Caco-2 (cell line): ENCODE measurements around the gene SPARCL1. TPM values are rescaled to one million over a fixed set of nuclear protein-coding genes. Genes with fewer than 3 reads are reported as not detected.

ENCODE experiments used
- BruUV-seq: library from RNA; stranded (reverse); fragments of 400-500 nt; replicated peaks from 2 replicates; lab custom pipeline; 2021; lab: Mats Ljungman, UMichigan
- CTCF ChIA-PET: fragments of 300-600 bp; sonication (Branson Sonifier 250); formaldehyde crosslinking; loops from one replicate; lab custom pipeline; 2022; ENCODE audit warnings: antibody characterized with exemption; lab: Charles Lee
- POLR2A ChIA-PET: fragments of 300-600 bp; sonication (Branson Sonifier 250); formaldehyde crosslinking; loops from one replicate; lab custom pipeline; 2022; ENCODE audit warnings: antibody characterized with exemption; lab: Charles Lee
- DNase-seq, 2 experiments: peaks; one replicate each; pipeline versions ENCODE4 v3.0.0 to v3.0.0-alpha.2; 2020 to 2022
- H3K27me3 ChIP-seq: replicated peaks from 2 replicates; pipeline ENCODE4 v1.6.0; 2011; ENCODE audit warnings: low read length; ENCODE audit not compliant: control insufficient read depth, insufficient read depth
- H3K36me3 ChIP-seq: 2 replicates; pipeline ENCODE4 v1.5.1; 2011; ENCODE audit warnings: low read length; ENCODE audit not compliant: control insufficient read depth, insufficient read depth
- H3K4me1 ChIP-seq: fragments of 250-450 bp; sonication (Bioruptor Pico); 2 replicates; pipeline ENCODE4 v1.5.1; 2020; ENCODE audit warnings: mild to moderate bottlenecking
- H3K4me3 ChIP-seq: 2 replicates; pipeline ENCODE4 v1.5.1; 2011; ENCODE audit warnings: low read depth, mild to moderate bottlenecking, control low read depth, low read length
- H3K9me3 ChIP-seq: fragments of 250-450 bp; sonication (Bioruptor Pico); 2 replicates; pipeline ENCODE4 v1.5.1; 2020; ENCODE audit warnings: mild to moderate bottlenecking, moderate library complexity
- H3K27ac Mint-ChIP-seq: one replicate; pipeline ENCODE4 v1.8.0; 2022; ENCODE audit warnings: mixed read lengths; ENCODE audit not compliant: unreplicated experiment
- H3K27me3 Mint-ChIP-seq: one replicate; pipeline ENCODE4 v1.8.0; 2022; ENCODE audit warnings: mixed read lengths; ENCODE audit not compliant: insufficient read depth, unreplicated experiment
- H3K36me3 Mint-ChIP-seq: one replicate; pipeline ENCODE4 v1.8.0; 2022; ENCODE audit warnings: mild to moderate bottlenecking, mixed read lengths; ENCODE audit not compliant: insufficient read depth, unreplicated experiment
- H3K4me1 Mint-ChIP-seq: one replicate; pipeline ENCODE4 v1.8.0; 2022; ENCODE audit warnings: low read depth, mixed read lengths; ENCODE audit not compliant: unreplicated experiment
- H3K4me3 Mint-ChIP-seq: one replicate; pipeline ENCODE4 v1.8.0; 2022; ENCODE audit warnings: mild to moderate bottlenecking, moderate library complexity, mixed read lengths; ENCODE audit not compliant: unreplicated experiment
- H3K9me3 Mint-ChIP-seq: one replicate; pipeline ENCODE4 v1.8.0; 2022; ENCODE audit warnings: mixed read lengths; ENCODE audit not compliant: unreplicated experiment
- intact Hi-C: fragments of 100-400 bp; cut with micrococcal nuclease; formaldehyde crosslinking; loops from one replicate; pipeline ENCODE4 v1.10.0; 2022; ENCODE audit not compliant: unreplicated experiment
- total RNA-seq: library from RNA; stranded (reverse); gene quantifications from 2 replicates; pipeline ENCODE4 v1.2.3, GENCODE V29; 2022
- TF ChIP-seq, protein P1 (sequence below), 2 experiments: fragments of 200-600 bp in 1 of 2; IDR thresholded peaks; 1 replicate in 1 of 2; 2 replicates in 1 of 2; pipeline versions ENCODE4 v1.5.1 to v1.8.0; 2011 to 2022; ENCODE audit warnings: antibody characterized with exemption in 1 of 2, control low read depth in 1 of 2, inconsistent platforms in 1 of 2, low read depth in 1 of 2, low read length in 1 of 2, mild to moderate bottlenecking in 1 of 2, moderate library complexity in 1 of 2; ENCODE audit not compliant: insufficient read depth in 1 of 2, severe bottlenecking in 1 of 2, unreplicated experiment in 1 of 2

The SPARCL1 gene
- total RNA-seq, 1 experiment from 2014 or later: 0.18 TPM

GRCh38 chr4:87517621-87518020 lies 11.6 kb downstream of the SPARCL1 start:
- CTCF ChIA-PET: no interaction called here
- POLR2A ChIA-PET: no interaction called here
- no peak overlapping the region for H3K4me3 Mint-ChIP-seq
- H3K9me3 Mint-ChIP-seq: no peaks in the 10 kb centered on the region
- H3K4me1 Mint-ChIP-seq: no peaks in the 10 kb centered on the region
- no peak for DNase-seq
- H3K4me3 ChIP-seq: no peak overlapping the region
- intact Hi-C loops: no loop called here
- H3K36me3 Mint-ChIP-seq: no peaks in the 10 kb centered on the region
- no peaks in the 10 kb centered on the region for H3K27me3 Mint-ChIP-seq
- no peaks in the 10 kb centered on the region for H3K4me1 ChIP-seq
- TF ChIP-seq, protein P1, sequence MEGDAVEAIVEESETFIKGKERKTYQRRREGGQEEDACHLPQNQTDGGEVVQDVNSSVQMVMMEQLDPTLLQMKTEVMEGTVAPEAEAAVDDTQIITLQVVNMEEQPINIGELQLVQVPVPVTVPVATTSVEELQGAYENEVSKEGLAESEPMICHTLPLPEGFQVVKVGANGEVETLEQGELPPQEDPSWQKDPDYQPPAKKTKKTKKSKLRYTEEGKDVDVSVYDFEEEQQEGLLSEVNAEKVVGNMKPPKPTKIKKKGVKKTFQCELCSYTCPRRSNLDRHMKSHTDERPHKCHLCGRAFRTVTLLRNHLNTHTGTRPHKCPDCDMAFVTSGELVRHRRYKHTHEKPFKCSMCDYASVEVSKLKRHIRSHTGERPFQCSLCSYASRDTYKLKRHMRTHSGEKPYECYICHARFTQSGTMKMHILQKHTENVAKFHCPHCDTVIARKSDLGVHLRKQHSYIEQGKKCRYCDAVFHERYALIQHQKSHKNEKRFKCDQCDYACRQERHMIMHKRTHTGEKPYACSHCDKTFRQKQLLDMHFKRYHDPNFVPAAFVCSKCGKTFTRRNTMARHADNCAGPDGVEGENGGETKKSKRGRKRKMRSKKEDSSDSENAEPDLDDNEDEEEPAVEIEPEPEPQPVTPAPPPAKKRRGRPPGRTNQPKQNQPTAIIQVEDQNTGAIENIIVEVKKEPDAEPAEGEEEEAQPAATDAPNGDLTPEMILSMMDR (IDR thresholded peaks at IDR 0.05; ENCODE audit: insufficient read depth in 1 of 2, low read depth in 1 of 2, low read length in 1 of 2, severe bottlenecking in 1 of 2, unreplicated experiment in 1 of 2): no peak
- no peak overlapping the region for H3K27ac Mint-ChIP-seq
- H3K9me3 ChIP-seq: no peaks in the 10 kb centered on the region
- H3K36me3 ChIP-seq: no peaks in the 10 kb centered on the region
- BruUV-seq: no TSS peak
- H3K27me3 ChIP-seq: no peaks in the 10 kb centered on the region

DNA sequence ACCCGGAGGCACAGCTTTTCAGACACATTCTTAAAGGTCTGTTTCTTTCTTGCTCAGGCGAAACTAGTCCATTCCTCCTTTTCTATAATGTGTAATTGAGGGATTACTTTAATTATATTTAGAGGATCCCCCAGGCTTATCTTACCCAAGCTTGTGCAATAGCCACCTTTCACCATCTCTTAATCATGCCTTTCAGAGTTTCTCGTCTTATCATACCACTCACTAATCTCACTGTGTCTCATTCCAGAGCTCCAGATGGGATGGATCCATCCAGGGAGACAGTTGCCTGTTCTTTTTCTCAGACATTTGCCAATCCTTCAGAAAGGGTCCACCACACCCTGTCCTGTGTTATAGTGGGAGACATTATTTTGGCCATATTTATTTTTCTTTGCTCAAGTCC lies 12.5 kb downstream of the SPARCL1 start:
- H3K9me3 ChIP-seq: no peaks in the 10 kb centered on the region
- no peak overlapping the region for H3K27ac Mint-ChIP-seq
- no peaks in the 10 kb centered on the region for H3K4me1 Mint-ChIP-seq
- H3K27me3 Mint-ChIP-seq: peaks cover 2% of the 10 kb centered on the region
- H3K4me3 Mint-ChIP-seq: no peak overlapping the region
- no peak overlapping the region for H3K4me3 ChIP-seq
- TF ChIP-seq, protein P1 (IDR thresholded peaks at IDR 0.05; ENCODE audit: insufficient read depth in 1 of 2, low read depth in 1 of 2, low read length in 1 of 2, severe bottlenecking in 1 of 2, unreplicated experiment in 1 of 2): no peak
- H3K4me1 ChIP-seq: no peaks in the 10 kb centered on the region
- intact Hi-C loops: no loop called here
- ChIA-PET CTCF (no interaction called here), POLR2A (no interaction called here)
- H3K36me3 Mint-ChIP-seq: no peaks in the 10 kb centered on the region
- no peaks in the 10 kb centered on the region for H3K36me3 ChIP-seq
- H3K27me3 ChIP-seq: no peaks in the 10 kb centered on the region
- BruUV-seq: no TSS peak
- DNase-seq: no peak
- no peaks in the 10 kb centered on the region for H3K9me3 Mint-ChIP-seq

- no peaks in the 10 kb centered on the region for H3K36me3 ChIP-seq
- ChIA-PET POLR2A (no interaction called here), CTCF (no interaction called here)
- no peaks in the 10 kb centered on the region for H3K27me3 ChIP-seq
- no peaks in the 10 kb centered on the region for H3K9me3 ChIP-seq
- H3K36me3 Mint-ChIP-seq: no peaks in the 10 kb centered on the region
- H3K4me1 ChIP-seq: no peaks in the 10 kb centered on the region
- peaks cover 6% of the 10 kb centered on the region for H3K27me3 Mint-ChIP-seq
- no peak for DNase-seq
- H3K4me3 Mint-ChIP-seq: no peak overlapping the region
- intact Hi-C loops: no loop called here
- no peaks in the 10 kb centered on the region for H3K9me3 Mint-ChIP-seq
- TF ChIP-seq, protein P1 (IDR thresholded peaks at IDR 0.05; ENCODE audit: insufficient read depth in 1 of 2, low read depth in 1 of 2, low read length in 1 of 2, severe bottlenecking in 1 of 2, unreplicated experiment in 1 of 2): no peak
- H3K4me1 Mint-ChIP-seq: no peaks in the 10 kb centered on the region
- no TSS peak for BruUV-seq
- no peak overlapping the region for H3K27ac Mint-ChIP-seq
- no peak overlapping the region for H3K4me3 ChIP-seq
These were observed 16.8 kb downstream of the SPARCL1 start for GRCh38 chr4:87512400-87512799.
